ENCODE results near the gene VPS4B.

Gene VPS4B

DNA sequence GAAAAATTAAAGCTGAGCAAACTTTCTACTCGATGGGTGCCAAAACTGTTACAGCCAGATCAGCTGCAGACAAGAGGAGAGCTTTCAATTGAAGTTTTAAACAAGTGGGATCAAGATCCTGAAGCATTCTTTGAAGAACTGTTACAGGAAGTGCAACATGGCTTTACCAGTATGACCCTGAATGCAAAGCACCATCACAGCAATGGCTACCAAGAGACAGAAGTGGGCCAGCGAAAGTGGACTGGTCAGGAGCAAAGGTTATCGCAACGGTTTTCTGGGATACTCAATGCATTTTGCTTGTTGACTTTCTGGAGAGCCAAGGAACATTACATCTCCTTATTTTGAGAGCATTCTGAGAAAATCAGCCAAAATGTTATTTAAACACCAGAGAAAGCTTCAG lies 45.4 kb upstream of the VPS4B start:
- Histone ChIP-seq H3K9ac (ENCODE audit: low read length) (no peak overlapping the region), H3K27me3 (replicated peaks; ENCODE audit: insufficient read depth, low read length) (no peaks in the 10 kb centered on the region), H3K9me3 (replicated peaks; ENCODE audit: insufficient read depth, low read length) (no peaks in the 10 kb centered on the region), H3K79me2 (ENCODE audit: low read length) (no peaks in the 10 kb centered on the region), H3K4me3 (ENCODE audit: low read length) (no peak overlapping the region), H3K36me3 (replicated peaks; ENCODE audit: insufficient read depth, low read length) (no peaks in the 10 kb centered on the region), H3F3A (ENCODE audit: insufficient read depth, low read length) (no peaks in the 10 kb centered on the region), H4K20me1 (ENCODE audit: insufficient read depth, low read length) (no peaks in the 10 kb centered on the region), H3K9me2 (replicated peaks; ENCODE audit: insufficient read depth, low read length) (no peaks in the 10 kb centered on the region), H3K4me2 (ENCODE audit: low read depth, low read length) (no peak overlapping the region), H3K27ac (ENCODE audit: low read length) (no peak overlapping the region), H3K4me1 (ENCODE audit: low read length) (no peaks in the 10 kb centered on the region), H2AFZ (ENCODE audit: low read length) (no peak overlapping the region)
- TF ChIP-seq, protein P1, sequence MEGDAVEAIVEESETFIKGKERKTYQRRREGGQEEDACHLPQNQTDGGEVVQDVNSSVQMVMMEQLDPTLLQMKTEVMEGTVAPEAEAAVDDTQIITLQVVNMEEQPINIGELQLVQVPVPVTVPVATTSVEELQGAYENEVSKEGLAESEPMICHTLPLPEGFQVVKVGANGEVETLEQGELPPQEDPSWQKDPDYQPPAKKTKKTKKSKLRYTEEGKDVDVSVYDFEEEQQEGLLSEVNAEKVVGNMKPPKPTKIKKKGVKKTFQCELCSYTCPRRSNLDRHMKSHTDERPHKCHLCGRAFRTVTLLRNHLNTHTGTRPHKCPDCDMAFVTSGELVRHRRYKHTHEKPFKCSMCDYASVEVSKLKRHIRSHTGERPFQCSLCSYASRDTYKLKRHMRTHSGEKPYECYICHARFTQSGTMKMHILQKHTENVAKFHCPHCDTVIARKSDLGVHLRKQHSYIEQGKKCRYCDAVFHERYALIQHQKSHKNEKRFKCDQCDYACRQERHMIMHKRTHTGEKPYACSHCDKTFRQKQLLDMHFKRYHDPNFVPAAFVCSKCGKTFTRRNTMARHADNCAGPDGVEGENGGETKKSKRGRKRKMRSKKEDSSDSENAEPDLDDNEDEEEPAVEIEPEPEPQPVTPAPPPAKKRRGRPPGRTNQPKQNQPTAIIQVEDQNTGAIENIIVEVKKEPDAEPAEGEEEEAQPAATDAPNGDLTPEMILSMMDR (IDR thresholded peaks at IDR 0.05; ENCODE audit: low read length) = no peak
- TF ChIP-seq EZH2phosphoT487 (IDR thresholded peaks at IDR 0.05; ENCODE audit: low read length) (no peak), EZH2 (optimal IDR thresholded peaks at IDR 0.05; ENCODE audit: low read depth, low read length) (no peak)
- DNase-seq = no peak

DNA sequence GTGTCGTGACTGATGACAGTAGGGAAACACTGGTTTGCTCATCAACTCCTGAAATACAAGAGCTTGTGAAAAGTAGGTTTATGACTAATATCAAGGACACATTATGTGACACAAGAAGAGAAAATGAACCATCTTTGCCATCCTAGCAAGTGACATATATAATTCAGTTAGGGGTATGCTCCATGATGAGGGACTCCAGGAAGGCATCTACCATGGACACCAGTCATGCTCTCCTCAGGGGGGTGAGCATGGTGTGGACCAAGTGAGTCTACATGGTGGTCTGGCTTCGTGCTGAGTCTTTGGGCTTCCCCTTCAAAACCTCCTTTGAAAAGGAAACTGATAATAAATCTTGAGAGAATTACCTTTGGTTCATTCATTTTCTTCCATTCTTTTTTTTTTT lies 42.8 kb upstream of the VPS4B start:
- H3K9ac ChIP-seq (ENCODE audit: low read length) = no peak overlapping the region
- H3F3A ChIP-seq (ENCODE audit: insufficient read depth, low read length) = no peaks in the 10 kb centered on the region
- H3K4me2 ChIP-seq (ENCODE audit: low read depth, low read length) = no peak overlapping the region
- no peak overlapping the region for H2AFZ ChIP-seq (ENCODE audit: low read length)
- no peaks in the 10 kb centered on the region for H3K9me3 ChIP-seq (replicated peaks; ENCODE audit: insufficient read depth, low read length)
- H3K4me3 ChIP-seq (ENCODE audit: low read length) = no peak overlapping the region
- H4K20me1 ChIP-seq (ENCODE audit: insufficient read depth, low read length) = no peaks in the 10 kb centered on the region
- no peaks in the 10 kb centered on the region for H3K9me2 ChIP-seq (replicated peaks; ENCODE audit: insufficient read depth, low read length)
- H3K79me2 ChIP-seq (ENCODE audit: low read length) = no peaks in the 10 kb centered on the region
- DNase-seq = no peak
- H3K4me1 ChIP-seq (ENCODE audit: low read length) = no peaks in the 10 kb centered on the region
- TF ChIP-seq, protein P1 (IDR thresholded peaks at IDR 0.05; ENCODE audit: low read length) = no peak
- no peak for TF ChIP-seq EZH2phosphoT487 (IDR thresholded peaks at IDR 0.05; ENCODE audit: low read length)
- no peak for TF ChIP-seq EZH2 (optimal IDR thresholded peaks at IDR 0.05; ENCODE audit: low read depth, low read length)
- H3K36me3 ChIP-seq (replicated peaks; ENCODE audit: insufficient read depth, low read length) = no peaks in the 10 kb centered on the region
- no peaks in the 10 kb centered on the region for H3K27me3 ChIP-seq (replicated peaks; ENCODE audit: insufficient read depth, low read length)
- H3K27ac ChIP-seq (ENCODE audit: low read length) = no peak overlapping the region

DNA sequence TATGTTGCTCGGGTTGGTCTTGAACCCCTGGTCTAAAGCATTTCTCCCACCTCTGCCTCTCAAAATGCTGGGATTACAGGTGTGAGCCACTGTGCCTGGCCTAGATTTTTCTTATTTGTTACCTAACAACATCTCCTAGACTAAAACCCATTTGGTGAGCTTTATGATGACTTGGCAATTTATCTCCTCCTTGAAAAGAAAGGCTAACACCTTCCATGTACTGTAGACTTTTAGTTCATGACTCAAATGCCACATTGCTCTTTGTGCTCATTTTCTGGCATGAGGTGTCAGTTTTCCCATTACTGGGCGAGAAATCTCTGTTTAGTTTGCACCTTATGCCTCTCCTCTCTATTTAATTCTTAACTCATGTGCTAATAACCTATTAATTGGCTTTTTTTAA lies 42.2 kb upstream of the VPS4B start:
- Histone ChIP-seq H3K36me3 (replicated peaks; ENCODE audit: insufficient read depth, low read length) (no peaks in the 10 kb centered on the region), H3K4me3 (ENCODE audit: low read length) (no peak overlapping the region), H3K9ac (ENCODE audit: low read length) (no peak overlapping the region), H3K4me2 (ENCODE audit: low read depth, low read length) (no peak overlapping the region), H3K9me2 (replicated peaks; ENCODE audit: insufficient read depth, low read length) (no peaks in the 10 kb centered on the region), H3K27ac (ENCODE audit: low read length) (no peak overlapping the region), H3K9me3 (replicated peaks; ENCODE audit: insufficient read depth, low read length) (no peaks in the 10 kb centered on the region), H3F3A (ENCODE audit: insufficient read depth, low read length) (no peaks in the 10 kb centered on the region), H3K79me2 (ENCODE audit: low read length) (no peaks in the 10 kb centered on the region), H3K27me3 (replicated peaks; ENCODE audit: insufficient read depth, low read length) (no peaks in the 10 kb centered on the region), H3K4me1 (ENCODE audit: low read length) (no peaks in the 10 kb centered on the region), H2AFZ (ENCODE audit: low read length) (no peak overlapping the region), H4K20me1 (ENCODE audit: insufficient read depth, low read length) (no peaks in the 10 kb centered on the region)
- no peak for DNase-seq
- TF ChIP-seq, protein P1 (IDR thresholded peaks at IDR 0.05; ENCODE audit: low read length) = no peak
- no peak for TF ChIP-seq EZH2phosphoT487 (IDR thresholded peaks at IDR 0.05; ENCODE audit: low read length)
- no peak for TF ChIP-seq EZH2 (optimal IDR thresholded peaks at IDR 0.05; ENCODE audit: low read depth, low read length)

Measured in MM.1S (cell line).